Mesendoderm (in vitro differentiated cells): ENCODE measurements around the gene KIFC1.
A peak's percentile ranks its signal among the peaks of the same experiment; 100 is the strongest.

ENCODE experiments used
- DNase-seq: peaks from one replicate; pipeline ENCODE4 v3.0.0; 2013
- H2AK5ac ChIP-seq: 2 replicates; pipeline ENCODE4 v1.6.1; 2013; ENCODE audit warnings: low read length, inconsistent platforms
- H2BK120ac ChIP-seq: 2 replicates; pipeline ENCODE4 v1.6.1; 2013; ENCODE audit warnings: low read depth, mild to moderate bottlenecking, low read length, moderate library complexity, mixed read lengths
- H2BK15ac ChIP-seq: replicated peaks from 2 replicates; pipeline ENCODE4 v1.6.1; 2013; ENCODE audit warnings: low read depth, mild to moderate bottlenecking, moderate library complexity
- H2BK5ac ChIP-seq: 2 replicates; pipeline ENCODE4 v1.6.1; 2013; ENCODE audit warnings: low read length, inconsistent platforms
- H3K18ac ChIP-seq: 2 replicates; pipeline ENCODE4 v1.6.1; 2013; ENCODE audit warnings: mild to moderate bottlenecking, low read length, mixed read lengths
- H3K23ac ChIP-seq: one replicate; pipeline ENCODE4 v1.6.1; 2013; ENCODE audit warnings: low read length
- H3K27ac ChIP-seq: 2 replicates; pipeline ENCODE4 v1.5.1; 2013; ENCODE audit warnings: low read depth, mild to moderate bottlenecking, inconsistent platforms, low read length, moderate library complexity
- H3K27me3 ChIP-seq: 2 replicates; pipeline ENCODE4 v1.6.1; 2013; ENCODE audit warnings: low read length, control low read depth, mild to moderate bottlenecking, inconsistent platforms; ENCODE audit not compliant: insufficient read depth, poor library complexity
- H3K36me3 ChIP-seq: 2 replicates; pipeline ENCODE4 v1.6.1; 2013; ENCODE audit warnings: low read length, inconsistent platforms; ENCODE audit not compliant: control insufficient read depth, insufficient read depth
- H3K4ac ChIP-seq: one replicate; pipeline ENCODE4 v1.6.1; 2013; ENCODE audit warnings: low read depth, mild to moderate bottlenecking, low read length, moderate library complexity
- H3K4me1 ChIP-seq: 2 replicates; pipeline ENCODE4 v1.6.1; 2013; ENCODE audit warnings: low read depth, low read length, inconsistent platforms; ENCODE audit not compliant: control insufficient read depth
- H3K4me2 ChIP-seq: 2 replicates; pipeline ENCODE4 v1.6.1; 2013; ENCODE audit warnings: low read length
- H3K4me3 ChIP-seq: 2 replicates; pipeline ENCODE4 v1.5.1; 2013; ENCODE audit warnings: mild to moderate bottlenecking, low read length
- H3K56ac ChIP-seq: one replicate; pipeline ENCODE4 v1.6.1; 2013; ENCODE audit warnings: low read length
- H3K79me1 ChIP-seq: 2 replicates; pipeline ENCODE4 v1.6.1; 2013; ENCODE audit warnings: low read length, inconsistent platforms
- H3K79me2 ChIP-seq: 2 replicates; pipeline ENCODE4 v1.6.1; 2013; ENCODE audit warnings: mild to moderate bottlenecking, low read length; ENCODE audit not compliant: control insufficient read depth, insufficient read depth
- H3K9ac ChIP-seq: 2 replicates; pipeline ENCODE4 v1.6.1; 2013; ENCODE audit warnings: low read length, inconsistent platforms
- H4K5ac ChIP-seq: one replicate; pipeline ENCODE4 v1.6.1; 2013; ENCODE audit warnings: low read length
- H4K8ac ChIP-seq: one replicate; pipeline ENCODE4 v1.6.1; 2013; ENCODE audit warnings: low read depth, mild to moderate bottlenecking, control low read depth, low read length, moderate library complexity
- WGBS: extraction: QIAGEN DNeasy Blood & Tissue Kit; methylation state at CpG from one replicate; pipeline ENCODE4 v1.1.7; 2013; ENCODE audit warnings: low lambda C conversion rate, missing lambda C conversion rate; ENCODE audit not compliant: insufficient coverage; ENCODE audit errors: extremely low coverage; 5-methylcytosine and 5-hydroxymethylcytosine counted together

KIFC1 gene

DNA sequence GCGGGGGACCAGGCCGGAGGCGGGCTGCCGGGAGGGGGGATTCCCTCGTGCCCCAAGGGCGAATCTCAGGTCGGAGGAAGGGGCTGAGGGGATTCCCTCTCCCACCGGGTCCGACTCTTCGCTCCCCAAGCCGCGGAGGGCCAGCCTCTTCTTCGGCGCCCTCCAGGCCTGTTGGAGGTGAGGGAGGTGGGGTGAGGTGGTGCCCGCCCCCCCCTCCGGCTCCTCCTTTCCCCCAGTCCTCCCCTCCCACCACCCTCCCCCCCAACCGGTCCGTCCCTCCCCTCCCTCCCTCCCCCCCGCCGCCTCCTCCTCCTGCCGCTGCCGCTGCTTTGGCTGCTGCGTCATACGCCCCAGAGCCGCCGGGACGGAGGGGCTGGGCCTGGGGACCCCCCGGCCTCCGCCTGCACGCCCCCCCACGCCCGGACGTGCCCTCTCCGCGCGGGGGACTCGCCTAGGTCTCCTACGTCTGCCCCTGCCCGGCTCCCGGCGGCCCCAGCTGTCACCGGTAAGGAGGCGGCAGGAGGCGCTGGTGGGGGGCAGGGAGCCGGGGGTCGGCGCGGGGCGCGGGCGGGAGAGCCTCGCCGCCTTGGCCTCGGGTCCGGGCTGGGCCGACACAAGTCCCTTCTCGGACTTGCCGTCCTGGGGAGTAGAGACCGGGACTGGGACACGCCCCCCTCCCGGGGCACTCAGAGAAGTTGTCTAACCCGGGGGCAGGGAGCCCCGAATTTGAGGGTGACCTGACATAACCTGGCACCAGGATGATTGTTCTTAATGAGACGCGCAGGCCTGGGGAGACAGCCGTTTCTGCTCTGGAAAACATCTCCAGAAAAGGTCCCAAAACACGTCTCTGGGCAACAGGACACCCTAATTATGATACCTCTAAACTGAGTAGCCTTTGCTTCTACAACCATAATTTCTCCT, 19.3 kb downstream of the KIFC1 start, which contains the start of gene PHF1:
Gene PHF1, plus strand, starts transcription at position 304 of the 921 bp plus-strand sequence. CDS start 1,250 bp downstream, outside the sequence.
- Histone ChIP-seq H3K4me1 (no peaks in the 10 kb centered on the region), H3K23ac (peak within 1 kb of the TSS; percentile 66), H2BK15ac (no peak within 1 kb of the TSS), H3K56ac (peak within 1 kb of the TSS; percentile 95), H3K9ac (peak within 1 kb of the TSS; percentile 81), H3K4me2 (peak within 1 kb of the TSS; percentile 90), H3K36me3 (peaks cover 11% of the 10 kb centered on the region), H3K79me2 (peaks cover 9% of the 10 kb centered on the region), H3K4me3 (peak within 1 kb of the TSS; percentile 75), H3K27ac (peak within 1 kb of the TSS; percentile 90), H4K5ac (no peak within 1 kb of the TSS), H2BK5ac (peak within 1 kb of the TSS; percentile 92), H3K79me1 (peaks cover 11% of the 10 kb centered on the region), H3K27me3 (no peaks in the 10 kb centered on the region), H2AK5ac (no peak within 1 kb of the TSS), H2BK120ac (peak within 1 kb of the TSS; percentile 48), H4K8ac (no peak within 1 kb of the TSS), H3K4ac (peak within 1 kb of the TSS; percentile 93), H3K18ac (peak within 1 kb of the TSS; percentile 93)
- no peak for DNase-seq
- WGBS = no CpG with 5 or more reads among the region's 67 CpGs

DNA sequence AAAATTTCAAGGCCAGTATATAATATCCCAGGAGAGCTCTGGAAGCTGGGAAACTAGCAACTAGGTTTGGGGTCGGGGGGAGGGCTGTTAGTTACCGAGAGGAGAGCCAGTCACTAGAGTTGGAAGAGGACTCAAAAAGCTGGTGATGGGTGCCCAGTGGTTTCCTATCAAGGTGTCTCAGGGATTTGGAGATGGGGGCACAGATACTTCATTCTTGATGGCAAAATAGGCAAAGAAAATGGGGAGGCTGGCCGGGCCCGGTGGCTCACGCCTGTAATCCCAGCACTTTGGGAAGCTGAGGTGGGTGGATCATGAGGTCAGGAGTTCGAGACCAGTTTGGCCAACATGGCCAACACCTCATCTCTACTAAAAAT, 20.0 kb downstream of the KIFC1 start:
- H3K4me1 ChIP-seq = no peaks in the 10 kb centered on the region
- no peak overlapping the region for H2BK120ac ChIP-seq
- H3K27ac ChIP-seq = no peak overlapping the region
- DNase-seq = no peak
- peak overlapping the region; percentile 78 for H3K9ac ChIP-seq
- WGBS = no CpG with 5 or more reads among the region's 6 CpGs
- H3K4ac ChIP-seq = no peak overlapping the region
- H3K18ac ChIP-seq = no peak overlapping the region
- peak overlapping the region; percentile 75 for H3K4me3 ChIP-seq
- no peak overlapping the region for H2BK15ac ChIP-seq
- peak overlapping the region; percentile 87 for H3K56ac ChIP-seq
- no peak overlapping the region for H4K8ac ChIP-seq
- no peak overlapping the region for H2BK5ac ChIP-seq
- H3K79me2 ChIP-seq = peaks cover 14% of the 10 kb centered on the region
- H2AK5ac ChIP-seq = no peak overlapping the region
- peak overlapping the region; percentile 90 for H3K4me2 ChIP-seq
- H3K27me3 ChIP-seq = no peaks in the 10 kb centered on the region
- H3K36me3 ChIP-seq = peaks cover 5% of the 10 kb centered on the region
- peaks cover 13% of the 10 kb centered on the region for H3K79me1 ChIP-seq
- no peak overlapping the region for H4K5ac ChIP-seq
- no peak overlapping the region for H3K23ac ChIP-seq

DNA sequence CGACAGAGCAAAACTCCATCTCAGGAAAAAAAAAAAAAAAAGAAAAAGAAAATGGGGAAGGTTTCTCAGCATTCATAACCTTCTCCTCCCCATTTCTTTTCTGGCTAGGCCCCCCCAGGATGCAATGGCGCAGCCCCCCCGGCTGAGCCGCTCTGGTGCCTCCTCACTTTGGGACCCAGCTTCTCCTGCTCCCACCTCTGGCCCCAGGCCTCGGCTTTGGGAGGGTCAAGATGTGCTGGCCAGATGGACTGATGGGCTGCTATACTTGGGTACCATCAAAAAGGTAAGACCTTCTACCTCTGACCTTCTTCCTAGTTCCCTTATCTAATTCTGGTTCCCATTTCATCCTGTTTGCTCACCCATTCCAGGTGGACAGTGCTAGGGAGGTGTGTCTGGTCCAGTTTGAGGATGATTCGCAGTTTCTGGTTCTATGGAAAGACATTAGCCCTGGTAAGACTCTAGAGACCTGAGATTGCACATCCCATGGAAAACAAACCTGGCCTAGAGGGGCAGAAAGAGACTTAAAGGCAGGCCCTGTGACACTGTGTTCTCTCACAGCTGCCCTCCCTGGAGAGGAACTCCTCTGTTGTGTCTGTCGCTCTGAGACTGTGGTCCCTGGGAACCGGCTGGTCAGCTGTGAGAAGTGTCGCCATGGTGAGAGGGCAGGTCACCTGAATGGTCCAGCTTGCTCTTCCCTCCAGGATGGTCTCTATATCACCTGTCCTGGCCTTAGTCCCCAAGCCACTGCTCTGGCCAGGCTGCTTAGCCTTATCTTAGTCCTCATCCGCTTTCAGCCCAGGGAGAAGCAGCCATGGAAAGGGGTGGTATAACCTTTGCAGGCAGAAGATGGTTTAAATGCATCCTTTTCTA, 20.8 kb downstream of the KIFC1 start:
- Histone ChIP-seq H2AK5ac (no peak overlapping the region), H4K5ac (no peak overlapping the region), H3K9ac (no peak overlapping the region), H3K4ac (no peak overlapping the region), H3K56ac (no peak overlapping the region), H3K27ac (no peak overlapping the region), H2BK5ac (no peak overlapping the region), H3K79me1 (peaks cover 16% of the 10 kb centered on the region), H3K79me2 (peaks cover 22% of the 10 kb centered on the region), H3K23ac (no peak overlapping the region), H3K4me2 (no peak overlapping the region), H3K18ac (no peak overlapping the region), H3K4me1 (no peaks in the 10 kb centered on the region), H4K8ac (no peak overlapping the region), H3K4me3 (no peak overlapping the region), H2BK120ac (no peak overlapping the region), H3K27me3 (no peaks in the 10 kb centered on the region), H3K36me3 (peaks cover 3% of the 10 kb centered on the region), H2BK15ac (no peak overlapping the region)
- no CpG with 5 or more reads among the region's 10 CpGs for WGBS
- DNase-seq = no peak

DNA sequence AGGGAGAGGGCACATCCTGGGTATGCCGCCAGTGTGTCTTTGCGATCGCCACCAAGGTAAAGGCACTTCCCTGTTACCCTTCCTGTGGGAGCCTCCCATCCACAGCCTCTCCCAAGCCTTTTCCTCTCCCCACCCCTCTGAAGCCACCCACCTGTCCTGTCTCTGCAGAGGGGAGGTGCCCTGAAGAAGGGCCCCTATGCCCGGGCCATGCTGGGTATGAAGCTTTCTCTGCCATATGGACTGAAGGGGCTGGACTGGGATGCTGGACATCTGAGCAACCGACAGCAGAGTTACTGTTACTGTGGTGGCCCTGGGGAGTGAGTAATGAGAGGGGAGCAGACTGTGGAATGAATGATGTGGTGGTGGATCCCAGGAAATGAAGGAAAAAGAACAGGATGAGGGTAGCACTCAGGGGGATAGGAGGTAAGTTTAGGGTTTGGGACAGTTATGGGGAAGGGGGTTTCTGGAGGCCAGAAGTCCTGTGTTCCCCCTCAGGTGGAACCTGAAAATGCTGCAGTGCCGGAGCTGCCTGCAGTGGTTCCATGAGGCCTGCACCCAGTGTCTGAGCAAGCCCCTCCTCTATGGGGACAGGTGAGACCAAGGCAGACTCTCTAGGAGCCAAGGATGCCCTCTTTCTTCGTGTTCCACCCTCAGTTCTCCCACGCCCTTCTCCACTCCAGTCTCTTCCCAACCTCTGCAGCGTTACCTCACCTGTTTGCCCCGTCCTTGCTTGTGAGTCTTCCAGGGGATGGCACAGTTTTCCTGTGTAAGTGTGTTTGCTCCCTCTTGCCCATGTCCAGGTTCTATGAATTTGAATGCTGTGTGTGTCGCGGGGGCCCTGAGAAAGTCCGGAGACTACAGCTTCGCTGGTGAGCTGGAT, 21.9 kb downstream of the KIFC1 start:
- Histone ChIP-seq H3K27ac (no peak overlapping the region), H3K23ac (peak overlapping the region; percentile 34), H3K4me2 (no peak overlapping the region), H2BK5ac (no peak overlapping the region), H3K9ac (no peak overlapping the region), H3K4me1 (peaks cover under 1% of the 10 kb centered on the region), H3K18ac (no peak overlapping the region), H3K79me2 (peaks cover 23% of the 10 kb centered on the region), H3K27me3 (no peaks in the 10 kb centered on the region), H2BK15ac (no peak overlapping the region), H3K36me3 (peaks cover 3% of the 10 kb centered on the region), H2AK5ac (no peak overlapping the region), H4K5ac (no peak overlapping the region), H3K4ac (no peak overlapping the region), H4K8ac (no peak overlapping the region), H3K79me1 (peaks cover 16% of the 10 kb centered on the region), H3K4me3 (no peak overlapping the region), H3K56ac (no peak overlapping the region), H2BK120ac (no peak overlapping the region)
- no CpG with 5 or more reads among the region's 14 CpGs for WGBS
- no peak for DNase-seq

DNA sequence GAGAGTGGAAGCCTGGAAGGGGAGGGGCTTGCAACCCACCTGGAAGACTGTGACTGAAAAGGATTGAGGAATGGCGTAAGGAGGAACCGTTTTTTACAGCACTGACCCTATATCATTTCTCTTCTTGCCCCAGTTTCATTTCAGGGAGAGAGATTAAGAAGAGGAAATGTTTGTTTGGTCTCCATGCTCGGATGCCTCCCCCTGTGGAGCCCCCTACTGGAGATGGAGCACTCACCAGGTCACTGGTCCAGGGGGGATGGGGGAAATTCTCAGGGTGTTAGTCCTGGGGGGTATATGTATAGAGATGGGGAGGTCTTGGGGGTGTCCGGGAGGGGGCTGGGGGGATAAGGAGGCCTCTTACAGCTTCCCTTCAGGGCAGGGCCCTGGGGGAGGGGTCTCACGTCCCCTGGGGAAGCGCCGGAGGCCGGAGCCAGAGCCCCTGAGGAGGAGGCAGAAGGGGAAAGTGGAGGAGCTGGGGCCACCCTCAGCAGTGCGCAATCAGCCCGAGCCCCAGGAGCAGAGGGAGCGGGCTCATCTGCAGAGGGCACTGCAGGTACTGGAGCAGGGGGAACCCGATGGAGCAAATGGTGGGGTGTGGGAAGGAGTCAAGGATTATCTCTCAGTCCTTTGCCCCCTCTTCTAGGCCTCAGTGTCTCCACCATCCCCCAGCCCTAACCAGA, 23.1 kb downstream of the KIFC1 start:
- H4K8ac ChIP-seq = no peak overlapping the region
- peaks cover 7% of the 10 kb centered on the region for H3K4me1 ChIP-seq
- WGBS = no CpG with 5 or more reads among the region's 12 CpGs
- H3K79me2 ChIP-seq = peaks cover 23% of the 10 kb centered on the region
- H3K27me3 ChIP-seq = no peaks in the 10 kb centered on the region
- no peak overlapping the region for H3K4me3 ChIP-seq
- peaks cover 16% of the 10 kb centered on the region for H3K79me1 ChIP-seq
- H2BK5ac ChIP-seq = no peak overlapping the region
- H3K4me2 ChIP-seq = no peak overlapping the region
- no peak overlapping the region for H3K56ac ChIP-seq
- no peak overlapping the region for H2BK120ac ChIP-seq
- H3K18ac ChIP-seq = no peak overlapping the region
- H4K5ac ChIP-seq = no peak overlapping the region
- no peak overlapping the region for H3K9ac ChIP-seq
- H3K27ac ChIP-seq = no peak overlapping the region
- peaks cover 3% of the 10 kb centered on the region for H3K36me3 ChIP-seq
- H3K23ac ChIP-seq = no peak overlapping the region
- no peak overlapping the region for H2AK5ac ChIP-seq
- no peak overlapping the region for H2BK15ac ChIP-seq
- peak; percentile 45 for DNase-seq
- H3K4ac ChIP-seq = no peak overlapping the region
